BLaER1 treated with 17β-estradiol and CSF1 and Interleukin-3, amounts not matched to agents 10 nM and 100 nM (cell line): ENCODE measurements around the gene STEEP1.
"Not testable (repeated sequence)": the region's sequence is repeated elsewhere in the genome, so short reads cannot be mapped to it uniquely, and the experiment has no call there.

Experiments used
- H3K27ac ChIP-seq, 11 experiments: shearing (Covaris generic); formaldehyde crosslinking; 2 replicates each; pipeline ENCODE4 v1.8.1; 2022
- H3K27me3 ChIP-seq, 11 experiments: shearing (Covaris generic); formaldehyde crosslinking; 2 replicates each; pipeline ENCODE4 v1.8.1; 2022
- H3K36me3 ChIP-seq, 11 experiments: shearing (Covaris generic); formaldehyde crosslinking; 2 replicates each; pipeline ENCODE4 v1.8.1; 2022
- H3K4me1 ChIP-seq, 10 experiments: shearing (Covaris generic); formaldehyde crosslinking; 2 replicates each; pipeline ENCODE4 v1.8.1; 2022
- H3K4me2 ChIP-seq, 11 experiments: shearing (Covaris generic); formaldehyde crosslinking; 2 replicates each; pipeline ENCODE4 v1.8.1; 2022
- H3K4me3 ChIP-seq, 10 experiments: shearing (Covaris generic); formaldehyde crosslinking; 2 replicates each; pipeline ENCODE4 v1.8.1; 2022
- H3K9ac ChIP-seq, 11 experiments: shearing (Covaris generic); formaldehyde crosslinking; 2 replicates each; pipeline ENCODE4 v1.8.1; 2022
- H3K9me3 ChIP-seq, 11 experiments: shearing (Covaris generic); formaldehyde crosslinking; replicated peaks in 1 of 11; 2 replicates each; pipeline ENCODE4 v1.8.1; 2022
- H4K20me1 ChIP-seq, 11 experiments: shearing (Covaris generic); formaldehyde crosslinking; 2 replicates each; pipeline ENCODE4 v1.8.1; 2022
- Cebpa-rat ChIP-seq, 11 experiments: shearing (Covaris generic); IDR thresholded peaks; 2 replicates each; pipeline ENCODE4 v1.8.1; 2022

STEEP1 gene

GRCh38 chrX:119516157-119516702 lies 49.0 kb downstream of the STEEP1 start:
- Histone ChIP-seq H3K4me1 (peaks cover 0 to 29% (median 15%) of the 10 kb centered on the region in 10 experiments; a peak in 16 of 20 replicates), H4K20me1 (no peaks in the 10 kb centered on the region), H3K9me3 (no peaks in the 10 kb centered on the region), H3K9ac (no peak overlapping the region), H3K36me3 (no peaks in the 10 kb centered on the region), H3K27me3 (no peaks in the 10 kb centered on the region), H3K27ac (no peak overlapping the region), H3K4me3 (no peak overlapping the region), H3K4me2 (no peak overlapping the region)
- TF ChIP-seq Cebpa-rat (IDR thresholded peaks at IDR 0.05) = no peak

- no peaks in the 10 kb centered on the region for H3K9me3 ChIP-seq
- no peak for TF ChIP-seq Cebpa-rat (IDR thresholded peaks at IDR 0.05)
- H3K4me2 ChIP-seq = peak overlapping the region; percentile 7 to 75 (median 53); a peak in 18 of 22 replicates
- no peak overlapping the region for H3K4me3 ChIP-seq
- peaks cover 0 to 16% (median 7%) of the 10 kb centered on the region in 10 experiments; a peak in 15 of 20 replicates for H3K4me1 ChIP-seq
- no peaks in the 10 kb centered on the region for H3K36me3 ChIP-seq
- no peak overlapping the region for H3K27ac ChIP-seq
- no peaks in the 10 kb centered on the region for H3K27me3 ChIP-seq
- H3K9ac ChIP-seq = peak overlapping the region in 5 of 11 experiments; percentile 8 to 52 (median 35); a peak in 9 of 22 replicates
- H4K20me1 ChIP-seq = no peaks in the 10 kb centered on the region
These were observed 52.9 kb downstream of the STEEP1 start for GRCh38 chrX:119512146-119512800.

GRCh38 chrX:119507206-119507605 lies 58.0 kb downstream of the STEEP1 start:
- no peak overlapping the region for H3K4me2 ChIP-seq
- H3K36me3 ChIP-seq = no peaks in the 10 kb centered on the region
- H3K9ac ChIP-seq = no peak overlapping the region
- no peak overlapping the region for H3K4me3 ChIP-seq
- no peaks in the 10 kb centered on the region for H3K27me3 ChIP-seq
- no peak overlapping the region for H3K27ac ChIP-seq
- peaks cover 0 to 7% (median 4%) of the 10 kb centered on the region in 10 experiments; a peak in 15 of 20 replicates for H3K4me1 ChIP-seq
- H4K20me1 ChIP-seq = no peaks in the 10 kb centered on the region
- H3K9me3 ChIP-seq = no peaks in the 10 kb centered on the region
- no peak for TF ChIP-seq Cebpa-rat (IDR thresholded peaks at IDR 0.05)

- no peaks in the 10 kb centered on the region for H4K20me1 ChIP-seq
- no peak for TF ChIP-seq Cebpa-rat (IDR thresholded peaks at IDR 0.05)
- H3K4me1 ChIP-seq = no peaks in the 10 kb centered on the region
- H3K9me3 ChIP-seq = no peaks in the 10 kb centered on the region
- no peak overlapping the region for H3K4me2 ChIP-seq
- no peaks in the 10 kb centered on the region for H3K36me3 ChIP-seq
- H3K27ac ChIP-seq = no peak overlapping the region
- no peaks in the 10 kb centered on the region for H3K27me3 ChIP-seq
- no peak overlapping the region for H3K4me3 ChIP-seq
- H3K9ac ChIP-seq = no peak overlapping the region
These were observed 59.3 kb downstream of the STEEP1 start for GRCh38 chrX:119505945-119506344.

- not testable (repeated sequence) for H3K36me3 ChIP-seq, H3K9me3 ChIP-seq, H3K4me3 ChIP-seq, H3K27me3 ChIP-seq, H3K9ac ChIP-seq, H3K4me1 ChIP-seq, H3K27ac ChIP-seq, H3K4me2 ChIP-seq, H4K20me1 ChIP-seq
These were observed 60.1 kb downstream of the STEEP1 start for GRCh38 chrX:119505145-119505544.

- Histone ChIP-seq H3K4me2 (no peak overlapping the region), H3K9me3 (no peaks in the 10 kb centered on the region), H3K4me1 (no peaks in the 10 kb centered on the region), H3K4me3 (no peak overlapping the region), H3K27me3 (no peaks in the 10 kb centered on the region), H3K36me3 (no peaks in the 10 kb centered on the region), H3K9ac (no peak overlapping the region), H4K20me1 (no peaks in the 10 kb centered on the region), H3K27ac (no peak overlapping the region)
- no peak for TF ChIP-seq Cebpa-rat (IDR thresholded peaks at IDR 0.05)
These were observed 61.7 kb downstream of the STEEP1 start for GRCh38 chrX:119503484-119503861.

- H3K9ac ChIP-seq = no peak overlapping the region
- H3K4me1 ChIP-seq = no peaks in the 10 kb centered on the region
- no peaks in the 10 kb centered on the region for H3K36me3 ChIP-seq
- H3K27me3 ChIP-seq = no peaks in the 10 kb centered on the region
- H3K4me3 ChIP-seq = no peak overlapping the region
- no peak overlapping the region for H3K27ac ChIP-seq
- no peak for TF ChIP-seq Cebpa-rat (IDR thresholded peaks at IDR 0.05)
- H3K9me3 ChIP-seq = no peaks in the 10 kb centered on the region
- no peaks in the 10 kb centered on the region for H4K20me1 ChIP-seq
- H3K4me2 ChIP-seq = no peak overlapping the region
These were observed 62.3 kb downstream of the STEEP1 start for GRCh38 chrX:119502727-119503483.

GRCh38 chrX:119501511-119502148 lies 63.6 kb downstream of the STEEP1 start:
- no peaks in the 10 kb centered on the region for H3K9me3 ChIP-seq
- no peaks in the 10 kb centered on the region for H3K36me3 ChIP-seq
- no peak overlapping the region for H3K4me2 ChIP-seq
- H3K27me3 ChIP-seq = no peaks in the 10 kb centered on the region
- peaks cover 0 to 10% (median 9%) of the 10 kb centered on the region in 10 experiments; a peak in 14 of 20 replicates for H3K4me1 ChIP-seq
- H4K20me1 ChIP-seq = no peaks in the 10 kb centered on the region
- H3K9ac ChIP-seq = no peak overlapping the region
- no peak overlapping the region for H3K4me3 ChIP-seq
- TF ChIP-seq Cebpa-rat (IDR thresholded peaks at IDR 0.05) = no peak
- no peak overlapping the region for H3K27ac ChIP-seq

- no peak overlapping the region for H3K4me3 ChIP-seq
- H3K27ac ChIP-seq = no peak overlapping the region
- H3K4me1 ChIP-seq = peaks cover 0 to 21% (median 19%) of the 10 kb centered on the region in 10 experiments; a peak in 16 of 20 replicates
These were observed 65.0 kb downstream of the STEEP1 start for GRCh38 chrX:119500061-119500800.

More at GRCh38 chrX:119500061-119500800, 65.0 kb downstream of the STEEP1 start:
- Histone ChIP-seq H3K9me3 (no peaks in the 10 kb centered on the region), H3K9ac (no peak overlapping the region), H3K36me3 (no peaks in the 10 kb centered on the region), H3K27me3 (no peaks in the 10 kb centered on the region), H3K4me2 (no peak overlapping the region), H4K20me1 (no peaks in the 10 kb centered on the region)
- no peak for TF ChIP-seq Cebpa-rat (IDR thresholded peaks at IDR 0.05)
